HG02973 (cell line): ENCODE measurements around the gene SUMO2.
"Not testable (repeated sequence)": the region's sequence is repeated elsewhere in the genome, so short reads cannot be mapped to it uniquely, and the experiment has no call there.

Experiments
- ATAC-seq: cut with Tn5 transposase; IDR thresholded peaks from one replicate; pipeline ENCODE4 v1.9.1; 2021; ENCODE audit warnings: moderate library complexity; ENCODE audit not compliant: unreplicated experiment

The SUMO2 gene

GRCh38 chr17:75182319-75182568, 515 bp downstream of the SUMO2 start:
- ATAC-seq: peak; percentile 19

- ATAC-seq: no peak
These were observed 996 bp downstream of the SUMO2 start for GRCh38 chr17:75181608-75182318.

GRCh38 chr17:75181110-75181509, 1.6 kb downstream of the SUMO2 start:
- ATAC-seq: no peak

DNA sequence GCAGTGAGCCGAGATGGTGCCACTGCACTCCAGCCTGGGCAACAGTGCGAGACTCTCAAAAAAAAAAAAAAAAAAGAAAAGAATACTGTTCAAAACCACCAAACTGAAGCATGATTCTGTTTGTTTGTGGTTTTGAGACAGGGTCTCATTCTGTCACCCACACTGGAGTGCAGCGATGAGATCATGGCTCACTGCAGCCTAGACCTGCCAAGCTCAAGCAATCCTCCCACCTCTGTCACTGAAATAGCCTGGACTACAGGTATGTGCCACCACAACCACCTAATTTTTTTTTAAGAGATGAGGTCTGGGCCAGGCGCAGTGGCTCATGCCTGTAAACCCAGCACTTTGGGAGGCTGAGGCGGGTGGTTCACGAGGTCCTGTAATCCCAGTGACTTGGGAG, 4.3 kb downstream of the SUMO2 start:
- ATAC-seq: no peak

DNA sequence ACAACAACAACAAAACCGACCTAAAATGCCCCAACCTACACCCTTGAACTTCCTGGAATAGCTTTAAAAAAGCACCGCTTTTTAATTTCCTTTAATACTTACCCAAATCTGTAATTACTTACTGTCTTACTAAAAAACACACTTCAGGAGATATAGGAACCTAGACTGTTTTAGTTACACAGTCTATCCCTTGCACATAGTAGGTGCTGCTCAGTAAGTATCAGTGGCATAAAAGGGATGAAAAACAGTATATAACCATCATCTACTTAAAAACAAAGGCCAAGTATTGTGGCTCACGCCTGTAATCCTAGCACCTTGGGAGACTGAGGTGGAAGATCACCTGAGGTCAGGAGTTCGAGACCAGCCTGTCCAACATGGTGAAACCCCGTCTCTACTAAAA, 6.1 kb downstream of the SUMO2 start:
- ATAC-seq: no peak

DNA sequence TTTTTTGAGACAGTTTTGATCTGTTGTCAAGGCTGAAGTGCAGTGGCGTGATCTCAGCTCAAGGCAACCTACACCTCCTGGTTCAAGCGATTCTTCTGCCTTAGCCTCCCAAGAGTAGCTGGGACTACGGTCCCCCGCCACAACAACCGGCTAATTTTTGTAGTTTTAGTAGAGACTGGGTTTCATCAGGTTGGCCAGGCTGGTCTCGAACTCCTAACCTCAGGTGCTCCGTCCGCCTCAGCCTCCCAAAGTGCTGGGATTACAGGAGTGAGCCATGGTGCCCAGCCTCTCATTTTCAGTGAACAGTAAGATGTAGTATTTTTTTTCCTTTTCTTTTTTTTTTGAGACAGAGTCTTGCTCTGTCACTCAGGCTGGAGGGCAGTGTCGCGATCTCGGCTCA, 7.8 kb downstream of the SUMO2 start:
- ATAC-seq: no peak

DNA sequence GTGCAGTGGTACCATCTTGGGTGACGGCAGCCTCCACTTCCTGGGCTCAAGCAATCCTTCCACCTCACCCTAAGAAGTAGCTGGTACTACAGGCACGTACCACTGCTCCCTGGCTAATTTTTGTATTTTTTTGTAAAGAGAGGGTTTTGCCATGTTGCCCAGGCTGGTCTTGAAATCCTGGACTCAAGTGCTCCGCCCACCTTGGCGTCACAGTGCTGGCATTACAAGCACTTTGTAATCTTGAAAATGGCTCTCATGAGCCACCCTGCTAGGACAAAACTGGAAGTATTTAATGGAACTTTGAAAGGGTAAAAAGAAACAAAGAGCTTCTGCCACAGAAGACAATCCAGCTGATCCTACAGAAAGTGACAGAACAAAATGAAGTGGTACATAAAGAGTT, 9.2 kb downstream of the SUMO2 start:
- no peak for ATAC-seq

DNA sequence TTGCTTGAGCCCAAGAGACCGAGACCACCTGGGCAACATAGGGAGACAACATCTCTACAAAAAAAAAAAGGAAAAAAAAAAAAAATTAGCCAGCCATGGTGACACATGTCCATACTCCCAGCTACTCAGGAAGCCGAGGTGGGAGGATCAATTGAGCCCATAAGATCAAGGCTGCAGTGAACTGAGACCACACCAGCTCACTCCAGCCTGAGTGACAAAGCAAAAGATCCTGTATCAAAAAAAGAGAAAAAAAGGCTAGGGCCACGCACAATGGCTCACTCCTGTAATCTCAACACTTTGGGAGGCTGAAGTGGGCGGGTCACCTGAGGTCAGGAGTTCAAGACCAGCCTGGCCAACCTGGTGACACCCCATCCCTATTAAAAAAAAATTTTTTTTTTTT, 13.8 kb downstream of the SUMO2 start:
- no peak for ATAC-seq

DNA sequence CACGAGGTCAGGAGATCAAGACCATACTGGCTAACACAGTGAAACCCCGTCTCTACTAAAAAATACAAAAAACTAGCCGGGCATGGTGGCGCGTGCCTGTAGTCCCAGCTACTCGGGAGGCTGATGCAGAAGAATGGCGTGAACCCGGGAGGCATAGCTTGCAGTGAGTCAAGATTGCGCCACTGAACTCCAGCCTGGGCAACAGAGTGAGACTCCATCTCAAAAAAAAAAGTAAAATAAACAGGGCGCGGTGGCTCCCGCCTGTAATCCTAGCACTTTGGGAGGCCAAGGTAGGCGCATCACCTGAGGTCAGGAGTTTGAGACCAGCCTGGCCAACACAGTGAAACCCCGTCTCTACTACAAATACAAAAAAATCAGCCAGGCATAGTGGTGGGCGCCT, 18.2 kb downstream of the SUMO2 start:
- ATAC-seq: not testable (repeated sequence)

DNA sequence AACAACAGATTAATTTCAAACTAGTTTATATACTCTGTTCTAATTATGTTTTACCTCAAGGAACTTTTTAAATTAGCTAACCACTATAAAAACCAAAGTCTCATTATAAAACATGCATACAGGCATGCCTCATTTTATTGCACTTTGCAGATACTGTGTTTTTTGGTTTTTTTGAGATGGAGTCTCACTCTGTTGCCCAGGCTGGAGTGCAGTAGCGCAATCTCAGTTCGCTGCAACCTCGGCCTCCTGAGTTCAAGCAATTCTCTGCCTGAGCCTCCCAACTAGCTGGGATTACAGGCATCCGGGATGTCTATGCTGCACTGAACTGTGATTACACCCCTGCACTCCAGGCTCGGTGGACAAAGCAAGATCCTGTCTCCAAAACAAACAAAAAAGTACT, 19.7 kb downstream of the SUMO2 start:
- ATAC-seq: no peak

GRCh38 chr17:75160211-75160610, 22.5 kb downstream of the SUMO2 start:
- ATAC-seq: no peak

DNA sequence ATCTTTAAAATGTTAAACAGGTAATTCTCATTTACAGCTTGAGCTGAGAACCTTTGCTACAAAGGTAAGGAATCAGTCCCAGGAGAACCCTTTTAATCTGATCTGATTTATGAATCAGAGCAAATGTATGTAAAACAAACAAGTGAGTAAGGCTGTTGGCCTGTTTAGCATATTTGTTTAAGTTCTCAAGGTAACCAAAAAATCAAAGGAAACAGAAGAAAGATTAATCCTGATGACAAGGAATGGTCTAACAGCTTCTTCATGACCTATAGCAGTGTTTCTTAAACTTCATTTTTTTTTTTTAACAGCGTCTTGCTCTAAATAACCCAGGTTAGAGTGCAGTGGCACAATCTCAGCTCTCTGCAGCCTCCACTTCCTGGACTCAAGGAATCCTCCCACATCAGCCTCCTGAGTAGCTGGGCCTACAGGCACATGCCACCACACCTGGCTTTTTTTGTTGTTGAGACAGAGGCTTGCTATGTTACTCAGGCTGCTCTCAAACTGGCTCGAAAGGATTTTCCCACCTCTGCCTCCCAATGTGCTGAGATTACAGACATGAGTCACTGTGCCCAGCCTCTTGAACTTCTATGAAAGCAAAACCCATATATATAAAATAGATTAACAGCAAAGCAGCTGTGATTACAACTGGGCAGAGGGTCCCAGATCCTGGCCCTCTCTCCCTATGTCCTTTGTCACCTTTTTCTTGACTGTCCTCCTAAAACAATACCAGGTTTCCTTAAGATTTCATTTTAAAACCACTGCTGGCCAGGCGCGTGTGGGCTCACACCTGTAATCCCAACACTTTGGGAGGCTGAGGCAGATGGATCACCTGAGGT, 23.3 kb downstream of the SUMO2 start:
- no peak for ATAC-seq

DNA sequence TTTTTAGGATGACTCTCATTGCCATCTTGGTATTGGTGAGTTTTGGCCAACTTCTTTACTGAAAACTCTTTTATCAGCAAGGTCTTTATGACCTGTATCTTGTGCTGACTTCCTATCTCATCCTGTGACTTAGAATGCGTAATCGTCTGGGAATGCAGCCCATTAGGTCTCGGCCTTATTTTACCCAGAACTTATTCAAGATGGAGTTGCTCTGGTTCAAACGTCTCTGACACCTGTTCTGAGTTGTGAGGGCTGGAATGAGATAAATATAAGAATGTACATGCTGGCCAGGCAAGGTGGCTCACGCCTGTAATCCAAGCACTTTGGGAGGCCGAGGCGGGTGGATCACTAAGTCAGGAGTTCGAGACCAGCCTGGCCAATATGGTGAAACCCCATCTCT, 24.3 kb downstream of the SUMO2 start:
- not testable (repeated sequence) for ATAC-seq

- ATAC-seq: no peak
These were observed 27.6 kb downstream of the SUMO2 start for GRCh38 chr17:75155191-75155601.

GRCh38 chr17:75154195-75155106, 28.3 kb downstream of the SUMO2 start, which contains the start of gene JPT1:
Gene JPT1, minus strand, starts transcription at chr17:75154512. Its CDS starts 115 bp downstream, at chr17:75154397.
- peak; percentile 88 for ATAC-seq

DNA sequence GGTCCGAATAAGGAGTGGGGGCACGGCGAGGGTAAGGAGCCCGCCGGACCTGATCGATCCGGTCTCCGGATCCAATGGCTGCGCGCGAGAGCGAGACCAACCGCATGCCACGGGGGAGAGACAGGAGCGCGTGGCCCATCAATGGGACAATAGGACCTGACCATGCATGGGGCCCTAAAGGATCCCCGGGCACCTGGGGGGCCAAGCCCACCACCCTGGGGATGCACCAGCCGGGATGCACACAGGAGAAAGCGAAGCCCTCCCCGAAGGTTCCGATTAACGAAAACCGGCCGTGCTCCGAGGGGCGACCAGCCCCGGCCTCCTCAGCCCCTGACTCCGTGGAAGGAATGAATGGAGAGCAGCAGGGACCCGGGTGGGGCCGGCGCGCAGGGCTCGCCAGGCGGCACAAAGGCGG, 29.0 kb downstream of the SUMO2 start:
- peak; percentile 11 for ATAC-seq

DNA sequence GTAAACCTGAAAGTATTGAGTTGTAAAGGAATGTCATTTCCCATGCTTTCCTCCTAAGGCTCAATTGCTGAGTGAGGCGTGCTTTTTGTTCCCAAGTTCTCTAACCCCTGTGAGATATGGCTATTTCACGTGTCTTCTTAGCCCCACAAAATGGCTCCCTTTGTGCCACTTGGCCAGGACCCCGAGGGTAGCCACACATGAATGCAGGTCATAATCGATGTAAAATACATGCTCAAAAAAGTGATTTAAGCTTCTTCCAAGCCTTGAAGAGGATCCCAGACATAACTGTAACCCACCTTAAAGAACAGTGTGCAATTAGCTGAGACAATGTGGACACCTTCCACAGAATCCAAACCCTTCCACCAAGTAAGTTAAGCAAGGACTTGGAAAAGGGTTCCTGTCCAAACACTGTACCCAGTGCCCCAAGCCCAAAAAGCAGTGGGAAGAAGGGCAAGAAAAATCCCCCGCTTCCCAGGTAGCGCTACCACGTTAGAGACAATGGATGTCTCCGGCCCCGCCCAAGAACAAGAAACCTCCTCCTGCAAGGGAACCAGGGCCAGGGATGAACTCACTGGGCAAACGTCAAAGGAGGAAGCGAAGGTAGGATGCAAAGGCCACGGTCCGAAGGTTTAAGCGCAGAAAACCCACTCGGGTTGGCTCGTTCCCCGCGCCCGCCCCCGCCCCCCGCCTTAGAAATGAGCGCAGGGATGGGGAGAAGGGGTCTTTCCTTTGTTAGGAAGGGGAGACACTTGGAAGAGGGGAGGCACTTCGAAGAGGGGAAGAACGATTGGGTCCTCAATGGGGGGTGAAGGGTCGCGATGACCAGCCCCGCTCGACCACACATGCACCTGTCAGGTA, 29.6 kb downstream of the SUMO2 start:
- ATAC-seq: no peak

- no peak for ATAC-seq
These were observed 30.2 kb downstream of the SUMO2 start for GRCh38 chr17:75152523-75152921.

- ATAC-seq: no peak
These were observed 30.8 kb downstream of the SUMO2 start for GRCh38 chr17:75151930-75152329.

DNA sequence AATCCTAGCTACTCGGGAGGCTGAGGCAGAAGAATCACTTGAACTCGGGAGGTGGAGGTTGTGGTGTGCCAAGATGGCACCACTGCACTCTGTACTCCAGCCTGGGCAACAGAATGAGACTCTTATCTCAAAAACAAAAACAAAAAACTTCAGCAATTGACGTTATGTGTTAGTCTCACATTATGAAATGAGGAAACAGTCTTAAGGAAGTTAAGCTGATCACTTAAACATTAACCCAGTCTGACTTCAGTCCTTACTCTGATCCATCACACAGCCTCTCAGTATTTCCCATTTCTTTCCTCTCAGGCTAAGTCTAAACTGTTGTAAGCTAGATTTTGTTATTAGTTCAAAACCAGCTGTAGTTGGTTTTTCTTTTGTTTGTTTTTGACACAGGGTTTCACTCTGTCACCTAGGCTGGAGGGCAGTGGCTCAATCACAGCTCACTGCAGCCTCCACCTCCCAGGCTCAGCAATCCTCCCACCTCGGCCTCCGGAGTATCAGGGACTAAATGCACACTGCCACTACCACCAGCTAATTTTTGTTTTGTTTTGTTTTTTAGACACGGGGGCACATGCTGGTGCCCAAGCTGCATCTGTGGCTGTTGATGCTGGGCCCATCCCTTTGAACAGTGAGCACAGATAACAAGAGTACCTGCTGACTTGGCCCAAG, 34.7 kb downstream of the SUMO2 start:
- ATAC-seq: no peak
